Measurements from ENCODE around the gene MND1. TPM values are rescaled to one million over a fixed set of nuclear protein-coding genes. Genes with fewer than 3 reads are reported as not detected.

The MND1 gene
- total and polyA plus RNA-seq, 2 experiments from 2014 or later: 1.2 to 4.9 TPM

- Histone ChIP-seq H3K79me2 (ENCODE audit: insufficient read depth) (no peaks in the 10 kb centered on the region), H3K36me3 (ENCODE audit: low read depth) (no peaks in the 10 kb centered on the region), H3K9me2 (ENCODE audit: insufficient read depth) (no peaks in the 10 kb centered on the region), H2AFZ (peak overlapping the region; percentile 34; the same call in 1 of the 2 replicates), H3K4me2 (ENCODE audit: unreplicated experiment) (no peak overlapping the region), H3K4me3 (no peak overlapping the region), H3K9me3 (ENCODE audit: low read depth) (no peaks in the 10 kb centered on the region), H3K9ac (no peak overlapping the region), H3K27ac (no peak overlapping the region), H3F3A (ENCODE audit: insufficient read depth) (peaks cover 37% of the 10 kb centered on the region), H3K4me1 (ENCODE audit: insufficient read depth) (peaks cover 12% of the 10 kb centered on the region), H4K20me1 (ENCODE audit: insufficient read depth) (no peaks in the 10 kb centered on the region), H3K27me3 (replicated peaks; ENCODE audit: insufficient read depth) (no peaks in the 10 kb centered on the region)
- DNase-seq: no peak
- WGBS, 2 experiments (ENCODE audit: low coverage in 1 of 2, low lambda C conversion rate in 2 of 2, missing lambda C conversion rate in 2 of 2): 53 to 60% methylated on average over 3 of the region's 3 CpGs
- no peak for TF ChIP-seq EZH2 (IDR thresholded peaks at IDR 0.05; ENCODE audit: insufficient read depth, poor library complexity, severe bottlenecking)
- no peak for TF ChIP-seq EZH2phosphoT487 (IDR thresholded peaks at IDR 0.05; ENCODE audit: insufficient read depth, low read depth)
- in situ Hi-C loops (cut with MboI): no loop called here
Observed at GRCh38 chr4:153428941-153429475, 84.5 kb downstream of the MND1 start.

DNA sequence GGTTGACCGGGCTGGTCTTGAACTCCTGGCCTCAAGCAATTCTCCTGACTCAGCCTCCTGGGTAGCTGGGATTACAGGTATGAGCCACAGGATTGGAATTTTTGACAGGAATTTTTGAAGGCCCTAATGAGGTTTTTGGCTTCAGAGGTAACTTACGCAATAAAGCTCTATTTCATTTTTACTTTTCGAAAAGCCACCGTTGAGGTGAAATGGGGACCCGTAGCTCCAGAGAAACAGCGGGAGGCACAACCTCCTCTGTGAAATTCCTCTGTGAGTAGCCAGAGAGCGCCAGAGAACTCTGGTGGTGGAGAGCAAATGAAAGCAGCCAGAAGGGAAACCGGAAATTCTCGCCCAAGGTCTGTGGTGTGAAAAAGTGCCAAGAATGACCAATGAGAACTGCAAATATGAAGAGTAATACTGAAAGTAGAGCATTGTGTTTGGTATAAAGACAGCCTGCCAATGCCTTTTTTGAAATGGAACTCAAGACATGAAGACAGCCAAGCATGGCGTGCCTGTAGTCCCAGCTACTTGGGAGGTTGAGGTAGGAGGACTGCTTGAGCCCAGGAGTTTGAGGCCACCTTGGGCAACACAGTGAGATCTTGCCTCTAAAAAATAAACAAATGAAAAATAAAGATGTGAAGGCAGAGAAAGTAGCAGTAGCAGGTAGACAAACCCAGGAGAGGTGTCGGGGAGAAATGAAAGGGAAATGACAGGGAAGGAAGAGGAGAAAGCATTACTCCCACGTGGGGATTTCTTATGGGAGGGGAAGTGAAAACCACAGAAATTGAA, 88.7 kb downstream of the MND1 start:
- Histone ChIP-seq H3K27ac (0 out of 2 replicates have a peak overlapping the region, but pooled peaks have one; percentile 16), H3K9ac (no peak overlapping the region)

GRCh38 chr4:153433754-153434105, 89.2 kb downstream of the MND1 start:
- Histone ChIP-seq H2AFZ (no peak overlapping the region), H3K9me3 (ENCODE audit: low read depth) (no peaks in the 10 kb centered on the region), H3K4me2 (ENCODE audit: unreplicated experiment) (no peak overlapping the region), H3K36me3 (ENCODE audit: low read depth) (no peaks in the 10 kb centered on the region), H3K4me3 (no peak overlapping the region), H3K4me1 (ENCODE audit: insufficient read depth) (no peaks in the 10 kb centered on the region), H3K27me3 (replicated peaks; ENCODE audit: insufficient read depth) (no peaks in the 10 kb centered on the region), H4K20me1 (ENCODE audit: insufficient read depth) (no peaks in the 10 kb centered on the region), H3K27ac (no peak overlapping the region), H3K9ac (no peak overlapping the region), H3K9me2 (ENCODE audit: insufficient read depth) (no peaks in the 10 kb centered on the region), H3K79me2 (ENCODE audit: insufficient read depth) (no peaks in the 10 kb centered on the region), H3F3A (ENCODE audit: insufficient read depth) (peaks cover 21% of the 10 kb centered on the region; the same call in 1 of the 2 replicates)
- 82 to 83% methylated on average over 3 of the region's 3 CpGs for WGBS, 2 experiments (ENCODE audit: low coverage in 1 of 2, low lambda C conversion rate in 2 of 2, missing lambda C conversion rate in 2 of 2)
- TF ChIP-seq EZH2 (IDR thresholded peaks at IDR 0.05; ENCODE audit: insufficient read depth, poor library complexity, severe bottlenecking) (no peak), EZH2phosphoT487 (IDR thresholded peaks at IDR 0.05; ENCODE audit: insufficient read depth, low read depth) (no peak)
- DNase-seq: no peak
- in situ Hi-C loops (cut with MboI): loop anchor here (10.0 kb wide), 1 partner anchor 141 kb away; no protein-coding TSS in a partner anchor

More for the DNA sequence above, 88.7 kb downstream of the MND1 start:
- H3K36me3 ChIP-seq (ENCODE audit: low read depth): no peaks in the 10 kb centered on the region
- in situ Hi-C loops (cut with MboI): loop anchor here (10.0 kb wide), 1 partner anchor 142 kb away; no protein-coding TSS in a partner anchor
- 68 to 72% methylated on average over 12 of the region's 12 CpGs for WGBS, 2 experiments (ENCODE audit: low coverage in 1 of 2, low lambda C conversion rate in 2 of 2, missing lambda C conversion rate in 2 of 2)
- TF ChIP-seq EZH2phosphoT487 (IDR thresholded peaks at IDR 0.05; ENCODE audit: insufficient read depth, low read depth) (no peak), EZH2 (IDR thresholded peaks at IDR 0.05; ENCODE audit: insufficient read depth, poor library complexity, severe bottlenecking) (no peak)
- no peaks in the 10 kb centered on the region for H3K79me2 ChIP-seq (ENCODE audit: insufficient read depth)
- no peak overlapping the region for H3K4me2 ChIP-seq (ENCODE audit: unreplicated experiment)
- peaks cover 4% of the 10 kb centered on the region for H3K4me1 ChIP-seq (ENCODE audit: insufficient read depth)
- no peaks in the 10 kb centered on the region for H3K9me2 ChIP-seq (ENCODE audit: insufficient read depth)
- DNase-seq: peak; percentile 89
- no peak overlapping the region for H2AFZ ChIP-seq
- no peaks in the 10 kb centered on the region for H4K20me1 ChIP-seq (ENCODE audit: insufficient read depth)
- H3K9me3 ChIP-seq (ENCODE audit: low read depth): no peaks in the 10 kb centered on the region
- no peaks in the 10 kb centered on the region for H3K27me3 ChIP-seq (replicated peaks; ENCODE audit: insufficient read depth)
- no peak overlapping the region for H3K4me3 ChIP-seq
- H3F3A ChIP-seq (ENCODE audit: insufficient read depth): peaks cover 27% of the 10 kb centered on the region

- Histone ChIP-seq H3K4me3 (no peak overlapping the region), H3K9ac (no peak overlapping the region), H3K36me3 (ENCODE audit: low read depth) (no peaks in the 10 kb centered on the region), H3K9me2 (ENCODE audit: insufficient read depth) (no peaks in the 10 kb centered on the region), H4K20me1 (ENCODE audit: insufficient read depth) (no peaks in the 10 kb centered on the region), H3K4me2 (ENCODE audit: unreplicated experiment) (no peak overlapping the region), H3K4me1 (ENCODE audit: insufficient read depth) (no peaks in the 10 kb centered on the region), H2AFZ (no peak overlapping the region), H3K27ac (no peak overlapping the region), H3K79me2 (ENCODE audit: insufficient read depth) (no peaks in the 10 kb centered on the region), H3K9me3 (ENCODE audit: low read depth) (no peaks in the 10 kb centered on the region), H3F3A (ENCODE audit: insufficient read depth) (peaks cover 17% of the 10 kb centered on the region; the same call in 1 of the 2 replicates), H3K27me3 (replicated peaks; ENCODE audit: insufficient read depth) (no peaks in the 10 kb centered on the region)
- DNase-seq: no peak
- 50 to 53% methylated on average over 2 of the region's 2 CpGs for WGBS, 2 experiments (ENCODE audit: low coverage in 1 of 2, low lambda C conversion rate in 2 of 2, missing lambda C conversion rate in 2 of 2)
- in situ Hi-C loops (cut with MboI): loop anchor here (10.0 kb wide), 1 partner anchor 141 kb away; no protein-coding TSS in a partner anchor
- TF ChIP-seq EZH2 (IDR thresholded peaks at IDR 0.05; ENCODE audit: insufficient read depth, poor library complexity, severe bottlenecking) (no peak), EZH2phosphoT487 (IDR thresholded peaks at IDR 0.05; ENCODE audit: insufficient read depth, low read depth) (no peak)
Observed at GRCh38 chr4:153434190-153434589, 89.7 kb downstream of the MND1 start.
